Tibial nerve (tissue), 4 donors: ENCODE results near the gene AKR1E2. TPM values are rescaled to one million over a fixed set of nuclear protein-coding genes. Genes with fewer than 3 reads are reported as not detected.

ENCODE experiments used
- DNase-seq, 2 donors: peaks; one replicate each; pipeline ENCODE4 v3.0.0-alpha.2; 2019; ENCODE audit warnings: low spot score in 2 of 2
- H3K27ac ChIP-seq, 4 donors: fragments of 200-600 bp; sonication (generic) in 3 of 4; one replicate each; pipeline ENCODE4 v1.5.1; 2017 to 2019; ENCODE audit warnings: mild to moderate bottlenecking in 1 of 4
- H3K27me3 ChIP-seq, 2 donors: fragments of 200-600 bp; sonication (generic) in 1 of 2; one replicate each; pipeline versions ENCODE4 v1.5.1 to v1.6.0; 2017 to 2019
- H3K36me3 ChIP-seq, 3 donors: fragments of 200-600 bp; sonication (generic); one replicate each; pipeline ENCODE4 v1.5.1; 2018 to 2019
- H3K4me1 ChIP-seq, 4 donors: fragments of 200-600 bp; sonication (generic) in 3 of 4; one replicate each; pipeline ENCODE4 v1.5.1; 2017 to 2019
- H3K4me3 ChIP-seq, 4 donors: fragments of 200-600 bp; sonication (generic) in 3 of 4; one replicate each; pipeline ENCODE4 v1.5.1; 2017 to 2019; ENCODE audit warnings: mild to moderate bottlenecking in 1 of 4, moderate library complexity in 1 of 4
- H3K9me3 ChIP-seq, 4 donors: fragments of 200-600 bp; sonication (generic) in 3 of 4; one replicate each; pipeline ENCODE4 v1.5.1; 2017 to 2019
- CTCF ChIP-seq, 5 experiments: fragments of 200-600 bp in 3 of 5; fragments of 450-650 bp in 2 of 5; sonication (generic) in 3 of 5; IDR thresholded peaks; one replicate each; pipeline ENCODE4 v1.5.1; 2016 to 2019; ENCODE audit warnings: antibody characterized with exemption in 5 of 5, mild to moderate bottlenecking in 3 of 5, moderate library complexity in 2 of 5
- EP300 ChIP-seq, 2 donors: sonication (generic); formaldehyde crosslinking; IDR thresholded peaks; one replicate each; pipeline ENCODE4 v1.6.1; 2017; ENCODE audit warnings: antibody characterized with exemption in 2 of 2, mild to moderate bottlenecking in 1 of 2
- POLR2A ChIP-seq, 2 donors: fragments of 450-650 bp; IDR thresholded peaks; one replicate each; pipeline ENCODE4 v1.6.1; 2017; ENCODE audit warnings: antibody characterized with exemption in 2 of 2, mild to moderate bottlenecking in 2 of 2, moderate library complexity in 2 of 2
- WGBS, 2 donors: methylation state at CpG; one replicate each; pipeline ENCODE4 v1.1.5; 2018; 5-methylcytosine and 5-hydroxymethylcytosine counted together
- total RNA-seq, 4 donors: library from RNA; depleted of rRNA; stranded (reverse); fragments of >200 nt; gene quantifications; one replicate each; pipeline ENCODE4 v1.1.0, GENCODE V29; 2016

AKR1E2 gene
- total RNA-seq, 4 donors from 2014 or later, result 12.7 to 24.3 (median 21.3) TPM

GRCh38 chr10:4806534-4806933 is 19.5 kb upstream of the AKR1E2 start:
- DNase-seq, result no peak
- Histone ChIP-seq H3K27ac (no peak overlapping the region), H3K9me3 (no peaks in the 10 kb centered on the region), H3K27me3 (peaks cover 0 to under 1% of the 10 kb centered on the region in 2 donors), H3K4me3 (no peak overlapping the region), H3K36me3 (no peaks in the 10 kb centered on the region), H3K4me1 (no peaks in the 10 kb centered on the region)
- 82 to 89% methylated on average over 4 of the region's 4 CpGs for WGBS, 2 donors
- no peak for TF ChIP-seq EP300 (IDR thresholded peaks at IDR 0.05)
- no peak for TF ChIP-seq CTCF (IDR thresholded peaks at IDR 0.05)
- TF ChIP-seq POLR2A (IDR thresholded peaks at IDR 0.05), result no peak

- Histone ChIP-seq H3K9me3 (no peaks in the 10 kb centered on the region), H3K4me3 (no peak overlapping the region), H3K36me3 (no peaks in the 10 kb centered on the region), H3K27me3 (no peaks in the 10 kb centered on the region), H3K4me1 (no peaks in the 10 kb centered on the region), H3K27ac (no peak overlapping the region)
- no peak for TF ChIP-seq POLR2A (IDR thresholded peaks at IDR 0.05)
- TF ChIP-seq CTCF (IDR thresholded peaks at IDR 0.05), result no peak
- TF ChIP-seq EP300 (IDR thresholded peaks at IDR 0.05), result no peak
- DNase-seq, result no peak
- WGBS, 2 donors, result 56 to 61% methylated on average over 6 of the region's 6 CpGs
Observed at GRCh38 chr10:4807761-4808507, 18.1 kb upstream of the AKR1E2 start.

- Histone ChIP-seq H3K27ac (no peak overlapping the region), H3K36me3 (no peaks in the 10 kb centered on the region), H3K4me1 (no peaks in the 10 kb centered on the region), H3K9me3 (no peaks in the 10 kb centered on the region), H3K4me3 (no peak overlapping the region), H3K27me3 (no peaks in the 10 kb centered on the region)
- no peak for DNase-seq
- TF ChIP-seq POLR2A (IDR thresholded peaks at IDR 0.05) (no peak), EP300 (IDR thresholded peaks at IDR 0.05) (no peak), CTCF (IDR thresholded peaks at IDR 0.05) (no peak)
- WGBS, 2 donors, result 93 to 99% methylated on average over 4 of the region's 4 CpGs
Observed at GRCh38 chr10:4809156-4809555, 16.9 kb upstream of the AKR1E2 start.

- H3K4me1 ChIP-seq, result peaks cover 0 to 3% (median 0%) of the 10 kb centered on the region in 4 donors
- H3K36me3 ChIP-seq, result no peaks in the 10 kb centered on the region
- H3K27me3 ChIP-seq, result no peaks in the 10 kb centered on the region
- no peak for DNase-seq
- H3K27ac ChIP-seq, result no peak overlapping the region
- TF ChIP-seq EP300 (IDR thresholded peaks at IDR 0.05) (no peak), CTCF (IDR thresholded peaks at IDR 0.05) (no peak), POLR2A (IDR thresholded peaks at IDR 0.05) (no peak)
- H3K4me3 ChIP-seq, result no peak overlapping the region
- WGBS, 2 donors, result 51 to 57% methylated on average over 9 of the region's 9 CpGs
- H3K9me3 ChIP-seq, result no peaks in the 10 kb centered on the region
Observed at GRCh38 chr10:4810092-4810491, 15.9 kb upstream of the AKR1E2 start.

- Histone ChIP-seq H3K4me3 (no peak overlapping the region), H3K27me3 (no peaks in the 10 kb centered on the region), H3K4me1 (peaks cover 0 to 4% (median 0%) of the 10 kb centered on the region in 4 donors), H3K36me3 (no peaks in the 10 kb centered on the region), H3K27ac (no peak overlapping the region), H3K9me3 (no peaks in the 10 kb centered on the region)
- no peak for DNase-seq
- TF ChIP-seq POLR2A (IDR thresholded peaks at IDR 0.05), result no peak
- no peak for TF ChIP-seq EP300 (IDR thresholded peaks at IDR 0.05)
- no peak for TF ChIP-seq CTCF (IDR thresholded peaks at IDR 0.05)
- 69 to 75% methylated on average over 2 of the region's 2 CpGs for WGBS, 2 donors
Observed at GRCh38 chr10:4812046-4812445, 14.0 kb upstream of the AKR1E2 start.
